K562 (cell line): ENCODE results near the gene LRRK2. TPM values are rescaled to one million over a fixed set of nuclear protein-coding genes. Genes with fewer than 3 reads are reported as not detected.

ENCODE experiments used
- ARHGAP35 ChIP-seq: fragments of 450-650 bp; IDR thresholded peaks from 2 replicates; pipeline ENCODE4 v1.6.1; 2018; ENCODE audit not compliant: partially characterized antibody
- KHSRP ChIP-seq: fragments of 450-650 bp; IDR thresholded peaks from 2 replicates; pipeline ENCODE4 v1.6.1; 2017
- SAFB ChIP-seq: fragments of 200-400 bp; formaldehyde crosslinking; IDR thresholded peaks from 2 replicates; pipeline ENCODE4 v1.6.1; 2017; ENCODE audit warnings: low read depth, low read length, borderline replicate concordance
- polyA plus RNA-seq, 8 experiments: library from polyadenylated mRNA; depleted of rRNA in 4 of 8; stranded (reverse) in 5 of 8; unstranded in 3 of 8; fragments of >200 nt; fragmentation: Nextera tagmentation in 2 of 8; fragmentation: Illumina TruSeq in 1 of 8; extraction: Ambion mirVana in 2 of 8; extraction: Trizol in 1 of 8; gene quantifications; 2 replicates each; pipeline versions ENCODE4 v1.2.1 to v1.2.3, GENCODE V29; 2011 to 2014; ENCODE audit warnings: inconsistent platforms in 1 of 8, missing spikeins in 1 of 8
- total RNA-seq, 7 experiments: library from RNA; depleted of rRNA in 6 of 7; stranded (reverse); fragments of >200 nt in 6 of 7; fragmentation: Illumina TruSeq in 2 of 7; extraction: Trizol in 2 of 7; gene quantifications; 2 replicates each; pipeline versions ENCODE4 v1.2.1 to v1.2.3, GENCODE V29; 2011 to 2021; ENCODE audit warnings: low replicate concordance in 1 of 7
- TF ChIP-seq, protein P1 (sequence below): fragments of 450-650 bp; IDR thresholded peaks from 2 replicates; pipeline ENCODE4 v1.6.1; 2016; ENCODE audit warnings: mild to moderate bottlenecking, moderate library complexity

The LRRK2 gene
- total and polyA plus RNA-seq, 9 of the 15 experiments (the other 6 are each of a cell fraction or from before 2014, with no cell fraction given): 0.03 to 0.89 (median 0.31) TPM

DNA sequence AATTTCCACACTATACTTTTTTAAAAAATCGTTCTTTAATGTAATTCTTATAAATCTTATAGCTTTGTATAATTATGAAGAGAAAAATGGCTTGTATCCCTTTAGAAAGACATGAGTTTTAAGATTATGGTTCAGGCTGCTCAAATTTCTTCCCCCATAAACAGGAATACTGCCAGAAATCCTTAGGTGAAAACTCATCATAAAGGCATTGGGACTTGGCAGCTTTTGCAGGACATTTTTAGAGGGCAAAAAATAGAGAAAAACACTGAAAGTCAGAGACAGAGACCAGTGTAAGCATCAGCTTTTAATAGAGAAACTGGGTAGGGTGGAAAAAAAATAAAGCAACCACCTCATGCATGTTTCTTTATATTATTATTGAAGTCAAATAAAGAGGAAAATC lies 29.1 kb downstream of the LRRK2 start (continued):
- TF ChIP-seq, protein P1, sequence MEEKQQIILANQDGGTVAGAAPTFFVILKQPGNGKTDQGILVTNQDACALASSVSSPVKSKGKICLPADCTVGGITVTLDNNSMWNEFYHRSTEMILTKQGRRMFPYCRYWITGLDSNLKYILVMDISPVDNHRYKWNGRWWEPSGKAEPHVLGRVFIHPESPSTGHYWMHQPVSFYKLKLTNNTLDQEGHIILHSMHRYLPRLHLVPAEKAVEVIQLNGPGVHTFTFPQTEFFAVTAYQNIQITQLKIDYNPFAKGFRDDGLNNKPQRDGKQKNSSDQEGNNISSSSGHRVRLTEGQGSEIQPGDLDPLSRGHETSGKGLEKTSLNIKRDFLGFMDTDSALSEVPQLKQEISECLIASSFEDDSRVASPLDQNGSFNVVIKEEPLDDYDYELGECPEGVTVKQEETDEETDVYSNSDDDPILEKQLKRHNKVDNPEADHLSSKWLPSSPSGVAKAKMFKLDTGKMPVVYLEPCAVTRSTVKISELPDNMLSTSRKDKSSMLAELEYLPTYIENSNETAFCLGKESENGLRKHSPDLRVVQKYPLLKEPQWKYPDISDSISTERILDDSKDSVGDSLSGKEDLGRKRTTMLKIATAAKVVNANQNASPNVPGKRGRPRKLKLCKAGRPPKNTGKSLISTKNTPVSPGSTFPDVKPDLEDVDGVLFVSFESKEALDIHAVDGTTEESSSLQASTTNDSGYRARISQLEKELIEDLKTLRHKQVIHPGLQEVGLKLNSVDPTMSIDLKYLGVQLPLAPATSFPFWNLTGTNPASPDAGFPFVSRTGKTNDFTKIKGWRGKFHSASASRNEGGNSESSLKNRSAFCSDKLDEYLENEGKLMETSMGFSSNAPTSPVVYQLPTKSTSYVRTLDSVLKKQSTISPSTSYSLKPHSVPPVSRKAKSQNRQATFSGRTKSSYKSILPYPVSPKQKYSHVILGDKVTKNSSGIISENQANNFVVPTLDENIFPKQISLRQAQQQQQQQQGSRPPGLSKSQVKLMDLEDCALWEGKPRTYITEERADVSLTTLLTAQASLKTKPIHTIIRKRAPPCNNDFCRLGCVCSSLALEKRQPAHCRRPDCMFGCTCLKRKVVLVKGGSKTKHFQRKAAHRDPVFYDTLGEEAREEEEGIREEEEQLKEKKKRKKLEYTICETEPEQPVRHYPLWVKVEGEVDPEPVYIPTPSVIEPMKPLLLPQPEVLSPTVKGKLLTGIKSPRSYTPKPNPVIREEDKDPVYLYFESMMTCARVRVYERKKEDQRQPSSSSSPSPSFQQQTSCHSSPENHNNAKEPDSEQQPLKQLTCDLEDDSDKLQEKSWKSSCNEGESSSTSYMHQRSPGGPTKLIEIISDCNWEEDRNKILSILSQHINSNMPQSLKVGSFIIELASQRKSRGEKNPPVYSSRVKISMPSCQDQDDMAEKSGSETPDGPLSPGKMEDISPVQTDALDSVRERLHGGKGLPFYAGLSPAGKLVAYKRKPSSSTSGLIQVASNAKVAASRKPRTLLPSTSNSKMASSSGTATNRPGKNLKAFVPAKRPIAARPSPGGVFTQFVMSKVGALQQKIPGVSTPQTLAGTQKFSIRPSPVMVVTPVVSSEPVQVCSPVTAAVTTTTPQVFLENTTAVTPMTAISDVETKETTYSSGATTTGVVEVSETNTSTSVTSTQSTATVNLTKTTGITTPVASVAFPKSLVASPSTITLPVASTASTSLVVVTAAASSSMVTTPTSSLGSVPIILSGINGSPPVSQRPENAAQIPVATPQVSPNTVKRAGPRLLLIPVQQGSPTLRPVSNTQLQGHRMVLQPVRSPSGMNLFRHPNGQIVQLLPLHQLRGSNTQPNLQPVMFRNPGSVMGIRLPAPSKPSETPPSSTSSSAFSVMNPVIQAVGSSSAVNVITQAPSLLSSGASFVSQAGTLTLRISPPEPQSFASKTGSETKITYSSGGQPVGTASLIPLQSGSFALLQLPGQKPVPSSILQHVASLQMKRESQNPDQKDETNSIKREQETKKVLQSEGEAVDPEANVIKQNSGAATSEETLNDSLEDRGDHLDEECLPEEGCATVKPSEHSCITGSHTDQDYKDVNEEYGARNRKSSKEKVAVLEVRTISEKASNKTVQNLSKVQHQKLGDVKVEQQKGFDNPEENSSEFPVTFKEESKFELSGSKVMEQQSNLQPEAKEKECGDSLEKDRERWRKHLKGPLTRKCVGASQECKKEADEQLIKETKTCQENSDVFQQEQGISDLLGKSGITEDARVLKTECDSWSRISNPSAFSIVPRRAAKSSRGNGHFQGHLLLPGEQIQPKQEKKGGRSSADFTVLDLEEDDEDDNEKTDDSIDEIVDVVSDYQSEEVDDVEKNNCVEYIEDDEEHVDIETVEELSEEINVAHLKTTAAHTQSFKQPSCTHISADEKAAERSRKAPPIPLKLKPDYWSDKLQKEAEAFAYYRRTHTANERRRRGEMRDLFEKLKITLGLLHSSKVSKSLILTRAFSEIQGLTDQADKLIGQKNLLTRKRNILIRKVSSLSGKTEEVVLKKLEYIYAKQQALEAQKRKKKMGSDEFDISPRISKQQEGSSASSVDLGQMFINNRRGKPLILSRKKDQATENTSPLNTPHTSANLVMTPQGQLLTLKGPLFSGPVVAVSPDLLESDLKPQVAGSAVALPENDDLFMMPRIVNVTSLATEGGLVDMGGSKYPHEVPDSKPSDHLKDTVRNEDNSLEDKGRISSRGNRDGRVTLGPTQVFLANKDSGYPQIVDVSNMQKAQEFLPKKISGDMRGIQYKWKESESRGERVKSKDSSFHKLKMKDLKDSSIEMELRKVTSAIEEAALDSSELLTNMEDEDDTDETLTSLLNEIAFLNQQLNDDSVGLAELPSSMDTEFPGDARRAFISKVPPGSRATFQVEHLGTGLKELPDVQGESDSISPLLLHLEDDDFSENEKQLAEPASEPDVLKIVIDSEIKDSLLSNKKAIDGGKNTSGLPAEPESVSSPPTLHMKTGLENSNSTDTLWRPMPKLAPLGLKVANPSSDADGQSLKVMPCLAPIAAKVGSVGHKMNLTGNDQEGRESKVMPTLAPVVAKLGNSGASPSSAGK: no peak
- TF ChIP-seq KHSRP (no peak), SAFB (no peak), ARHGAP35 (no peak)
